ENCODE results near the gene RPAP3.
"Not testable (repeated sequence)": the region's sequence is repeated elsewhere in the genome, so short reads cannot be mapped to it uniquely, and the experiment has no call there.

RPAP3 gene

GRCh38 chr12:47636908-47637780 is 68.7 kb downstream of the RPAP3 start:
- TF ChIP-seq CTCF (IDR thresholded peaks at IDR 0.05; ENCODE audit: extremely low read depth, missing control alignments), result peak; percentile 11
- no peak for DNase-seq (ENCODE audit: low spot score)

- DNase-seq (ENCODE audit: low spot score), result not testable (repeated sequence)
Observed at GRCh38 chr12:47635770-47636169, 70.1 kb downstream of the RPAP3 start.

GRCh38 chr12:47634127-47634526 is 71.7 kb downstream of the RPAP3 start:
- DNase-seq (ENCODE audit: low spot score), result no peak
- no peak for TF ChIP-seq CTCF (IDR thresholded peaks at IDR 0.05; ENCODE audit: extremely low read depth, missing control alignments)

- no peak for DNase-seq (ENCODE audit: low spot score)
- no peak for TF ChIP-seq CTCF (IDR thresholded peaks at IDR 0.05; ENCODE audit: extremely low read depth, missing control alignments)
Observed at GRCh38 chr12:47621960-47622359, 83.9 kb downstream of the RPAP3 start.

GRCh38 chr12:47617476-47617875 is 88.4 kb downstream of the RPAP3 start:
- no peak for TF ChIP-seq CTCF (IDR thresholded peaks at IDR 0.05; ENCODE audit: extremely low read depth, missing control alignments)
- no peak for DNase-seq (ENCODE audit: low spot score)

- DNase-seq (ENCODE audit: low spot score), result no peak
- TF ChIP-seq CTCF (IDR thresholded peaks at IDR 0.05; ENCODE audit: extremely low read depth, missing control alignments), result no peak
Observed at GRCh38 chr12:47616440-47616839, 89.4 kb downstream of the RPAP3 start.

GRCh38 chr12:47615711-47616110 is 90.1 kb downstream of the RPAP3 start:
- DNase-seq (ENCODE audit: low spot score), result no peak
- no peak for TF ChIP-seq CTCF (IDR thresholded peaks at IDR 0.05; ENCODE audit: extremely low read depth, missing control alignments)

GRCh38 chr12:47614521-47614920 is 91.3 kb downstream of the RPAP3 start:
- no peak for DNase-seq (ENCODE audit: low spot score)
- TF ChIP-seq CTCF (IDR thresholded peaks at IDR 0.05; ENCODE audit: extremely low read depth, missing control alignments), result no peak

All from GM20000 (cell line).